K562 (cell line): ENCODE results near the gene C4BPB. TPM values are rescaled to one million over a fixed set of nuclear protein-coding genes. Genes with fewer than 3 reads are reported as not detected.

Source experiments
- ATAC-seq: fragments of 200-7000 bp; cut with Tn5 transposase; 3 replicates; pipeline ENCODE4 v1.9.1; 2020; ENCODE audit warnings: moderate library complexity
- BruUV-seq: library from RNA; stranded (reverse); fragments of 400-500 nt; replicated peaks from 2 replicates; lab custom pipeline; 2021; lab: Mats Ljungman, UMichigan
- CTCF ChIA-PET: fragments of 300-600 bp; formaldehyde crosslinking; extraction: SDS; loops from one replicate; lab custom pipeline; 2021; ENCODE audit warnings: low intra/inter-chr PET ratio; lab: Yijun Ruan, JAX
- POLR2A ChIA-PET: fragments of 300-600, 350-650 bp; sonication (Branson Sonifier 250); formaldehyde crosslinking; extraction: SDS; loops from one replicate; lab custom pipeline; 2021; ENCODE audit warnings: antibody characterized with exemption, inconsistent platforms; lab: Yijun Ruan, JAX
- DNase-seq, 4 experiments: peaks; one replicate each; pipeline versions ENCODE4 v3.0.0 to v3.0.0-alpha.2; 2011 to 2018; ENCODE audit warnings: low spot score in 3 of 4, mixed read lengths in 3 of 4; ENCODE audit errors: extremely low read depth in 1 of 4
- FAIRE-seq: peaks from 2 replicates; lab custom pipeline; 2011; peaks lifted over from hg19 to GRCh38; lab: Jason Lieb, UNC
- H2AFZ ChIP-seq: 2 replicates; pipeline ENCODE4 v1.6.0; 2011; ENCODE audit warnings: low read depth, low read length, control low read depth, inconsistent platforms
- H3K27ac ChIP-seq: fragments of 200-600 bp; 3 replicates; pipeline ENCODE4 v1.8.0; 2011; ENCODE audit warnings: low read depth, mild to moderate bottlenecking, control low read depth, inconsistent platforms, low read length, moderate library complexity, mixed read lengths; ENCODE audit errors: extremely low read depth
- H3K27me3 ChIP-seq, 2 experiments: fragments of 300-600 bp in 1 of 2; 2 replicates in 1 of 2; 3 replicates in 1 of 2; pipeline versions ENCODE4 v1.6.0 to v1.8.0; 2011; ENCODE audit warnings: inconsistent platforms in 2 of 2, low read length in 2 of 2, mild to moderate bottlenecking in 1 of 2, mixed read lengths in 1 of 2, moderate library complexity in 1 of 2; ENCODE audit not compliant: control insufficient read depth in 2 of 2, insufficient read depth in 2 of 2
- H3K36me3 ChIP-seq: fragments of 300-600 bp; 3 replicates; pipeline ENCODE4 v1.8.0; 2011; ENCODE audit warnings: mild to moderate bottlenecking, low read length, inconsistent platforms; ENCODE audit not compliant: control insufficient read depth, insufficient read depth
- H3K4me1 ChIP-seq, 2 experiments: fragments of 200-600 bp in 1 of 2; replicated peaks in 1 of 2; 2 replicates in 1 of 2; 3 replicates in 1 of 2; pipeline versions ENCODE4 v1.5.1 to v1.8.0; 2011; ENCODE audit warnings: inconsistent platforms in 2 of 2, low read length in 2 of 2, mild to moderate bottlenecking in 1 of 2, mixed read lengths in 1 of 2, moderate library complexity in 1 of 2; ENCODE audit not compliant: control insufficient read depth in 2 of 2, insufficient read depth in 2 of 2
- H3K4me2 ChIP-seq: 2 replicates; pipeline ENCODE4 v1.6.1; 2011; ENCODE audit warnings: low read length, control low read depth, inconsistent platforms, mixed read lengths; ENCODE audit not compliant: insufficient read depth
- H3K4me3 ChIP-seq: fragments of 200-600 bp; sonication (generic), shearing (Covaris generic); 2 replicates; pipeline ENCODE4 v1.5.1; 2016; ENCODE audit warnings: control low read depth, inconsistent platforms
- H3K79me2 ChIP-seq: fragments of 200-600 bp; 3 replicates; pipeline ENCODE4 v1.8.0; 2011; ENCODE audit warnings: low read length, inconsistent platforms; ENCODE audit not compliant: control insufficient read depth, insufficient read depth
- H3K9ac ChIP-seq, 2 experiments: 2 replicates each; pipeline versions ENCODE4 v1.6.0 to v1.6.1; 2011; ENCODE audit warnings: low read depth in 2 of 2, low read length in 2 of 2, control low read depth in 1 of 2, inconsistent platforms in 1 of 2, mild to moderate bottlenecking in 1 of 2, mixed read lengths in 1 of 2; ENCODE audit not compliant: insufficient read depth in 1 of 2
- H3K9me1 ChIP-seq: one replicate; pipeline ENCODE4 v1.6.0; 2011; ENCODE audit warnings: inconsistent platforms, mild to moderate bottlenecking, low read length, moderate library complexity; ENCODE audit not compliant: control insufficient read depth, insufficient read depth
- H3K9me3 ChIP-seq: replicated peaks from 2 replicates; pipeline ENCODE4 v1.5.1; 2011; ENCODE audit warnings: low read depth, low read length, inconsistent platforms; ENCODE audit not compliant: control insufficient read depth, insufficient read depth
- H4K20me1 ChIP-seq: replicated peaks from 2 replicates; pipeline ENCODE4 v1.6.1; 2011; ENCODE audit warnings: low read length, inconsistent platforms, mixed read lengths; ENCODE audit not compliant: control insufficient read depth, insufficient read depth
- ARID3A ChIP-seq: IDR thresholded peaks from 2 replicates; pipeline ENCODE4 v1.6.1; 2012; ENCODE audit warnings: low read depth, low read length, improper control_type of control experiment, borderline replicate concordance
- ARNT ChIP-seq, 2 experiments: fragments of 450-650 bp; IDR thresholded peaks; 2 replicates each; pipeline ENCODE4 v1.6.1; 2016; ENCODE audit warnings: mild to moderate bottlenecking in 1 of 2
- CBX8 ChIP-seq: fragments of 200-600 bp; sonication (generic); IDR thresholded peaks from 2 replicates; pipeline ENCODE4 v1.6.1; 2012; ENCODE audit warnings: borderline replicate concordance, mixed run types, low read depth, mild to moderate bottlenecking, moderate library complexity, mixed read lengths, low read length, control low read depth, inconsistent platforms; ENCODE audit not compliant: poor library complexity, severe bottlenecking; ENCODE audit errors: extremely low read depth
- CGGBP1 ChIP-seq: fragments of 250-450 bp; sonication (Bioruptor Pico); IDR thresholded peaks from 2 replicates; pipeline ENCODE4 v1.9.0; 2021; ENCODE audit warnings: mild to moderate bottlenecking
- CREM ChIP-seq: IDR thresholded peaks from 2 replicates; pipeline ENCODE4 v1.6.1; 2014; ENCODE audit warnings: antibody characterized with exemption, low read depth
- FOSL1 ChIP-seq: fragments of 200-800 bp; sonication (Bioruptor generic); conservative IDR thresholded peaks from 2 replicates; pipeline ENCODE4 v1.6.1; 2016; ENCODE audit warnings: missing genetic modification characterization, missing compliant biosample characterization
- GATA2 ChIP-seq: sonication (generic); formaldehyde crosslinking; IDR thresholded peaks from 2 replicates; pipeline ENCODE4 v1.4.0; 2020; ENCODE audit warnings: mild to moderate bottlenecking, missing genetic modification reagents
- JUND ChIP-seq, 2 experiments: IDR thresholded peaks; 2 replicates in 1 of 2; 3 replicates in 1 of 2; pipeline ENCODE4 v1.6.1; 2011; ENCODE audit warnings: borderline replicate concordance in 2 of 2, low read depth in 2 of 2, low read length in 2 of 2, improper control_type of control experiment in 1 of 2, missing biosample characterization in 1 of 2, missing genetic modification characterization in 1 of 2, missing genetic modification reagents in 1 of 2
- L3MBTL2 ChIP-seq: fragments of 450-650 bp; IDR thresholded peaks from 2 replicates; pipeline ENCODE4 v1.6.1; 2016; ENCODE audit warnings: mild to moderate bottlenecking, moderate library complexity
- MNT ChIP-seq, 2 experiments: fragments of 450-650 bp; conservative IDR thresholded peaks; 2 replicates each; pipeline ENCODE4 v1.6.1; 2017; ENCODE audit warnings: mild to moderate bottlenecking in 2 of 2, moderate library complexity in 2 of 2
- RCOR1 ChIP-seq, 2 experiments: IDR thresholded peaks; 2 replicates each; pipeline ENCODE4 v1.6.1; 2012; ENCODE audit warnings: low read depth in 2 of 2, low read length in 2 of 2, borderline replicate concordance in 1 of 2, improper control_type of control experiment in 1 of 2
- SMARCA4 ChIP-seq: fragments of 450-650 bp; IDR thresholded peaks from 2 replicates; pipeline ENCODE4 v1.6.1; 2016
- SPI1 ChIP-seq: IDR thresholded peaks from 2 replicates; pipeline ENCODE4 v1.6.1; 2011; ENCODE audit warnings: low read depth, low read length, control low read depth, borderline replicate concordance
- ZNF3 ChIP-seq: fragments of 250-450 bp; sonication (Bioruptor Pico); IDR thresholded peaks from 2 replicates; pipeline ENCODE4 v1.5.0; 2021; ENCODE audit warnings: mild to moderate bottlenecking, moderate library complexity
- ZNF764 ChIP-seq: fragments of 250-450 bp; sonication (Bioruptor Pico); IDR thresholded peaks from 2 replicates; pipeline ENCODE4 v1.4.0; 2020; ENCODE audit warnings: low read depth, mild to moderate bottlenecking, moderate library complexity
- WGBS: fragments of 100-300 bp; shearing (Covaris generic); methylation state at CpG from one replicate; pipeline ENCODE4 v1.1.6; 2016; ENCODE audit warnings: low coverage, mixed read lengths; ENCODE audit not compliant: insufficient coverage; ENCODE audit errors: missing lambda C conversion rate; 5-methylcytosine and 5-hydroxymethylcytosine counted together
- in situ Hi-C: fragments of 300-500 bp; cut with MboI; formaldehyde crosslinking; loops from 4 replicates; pipeline ENCODE4 v1.15.0; 2018; ENCODE audit warnings: inconsistent platforms, mixed read lengths
- intact Hi-C: fragments of 100-400 bp; cut with micrococcal nuclease; formaldehyde crosslinking; loops from 2 replicates; pipeline ENCODE4 v1.14.2; 2022
- polyA plus RNA-seq, 8 experiments: library from polyadenylated mRNA; depleted of rRNA in 4 of 8; stranded (reverse) in 5 of 8; unstranded in 3 of 8; fragments of >200 nt; fragmentation: Nextera tagmentation in 2 of 8; fragmentation: Illumina TruSeq in 1 of 8; extraction: Ambion mirVana in 2 of 8; extraction: Trizol in 1 of 8; gene quantifications; 2 replicates each; pipeline versions ENCODE4 v1.2.1 to v1.2.3, GENCODE V29; 2011 to 2014; ENCODE audit warnings: inconsistent platforms in 1 of 8, missing spikeins in 1 of 8
- total RNA-seq, 7 experiments: library from RNA; depleted of rRNA in 6 of 7; stranded (reverse); fragments of >200 nt in 6 of 7; fragmentation: Illumina TruSeq in 2 of 7; extraction: Trizol in 2 of 7; gene quantifications; 2 replicates each; pipeline versions ENCODE4 v1.2.1 to v1.2.3, GENCODE V29; 2011 to 2021; ENCODE audit warnings: low replicate concordance in 1 of 7

Gene C4BPB
- total and polyA plus RNA-seq, 9 of the 15 experiments (the other 6 are each of a cell fraction or from before 2014, with no cell fraction given), result not detected

- TF ChIP-seq GATA2 (CRISPR knock-in tag), result peak; percentile 59; the same call in 1 of the 2 replicates
- TF ChIP-seq MNT (conservative IDR thresholded peaks at IDR 0.05), result 0 out of 4 replicates have a peak, but pooled peaks of 1 of the 2 experiments have one; percentile 11
- TF ChIP-seq SMARCA4, result peak; percentile 50; the same call in 1 of the 2 replicates
- peak in 1 of 2 experiments; percentile 10; a peak in 1 of 4 replicates for TF ChIP-seq ARNT (IDR thresholded peaks at IDR 0.05)
These were observed 41.2 kb upstream of the C4BPB start (continued) for GRCh38 chr1:207047505-207047904.

- ChIA-PET CTCF (no interaction called here), POLR2A (interaction anchor here (1.0 to 9.8 kb wide), 7 partner anchors 8 to 113 kb away, joined by 3 to 104 read pairs (median 4); partner anchors contain the start of gene C1orf116)
- WGBS, result 18% methylated on average over 6 of the region's 6 CpGs
- BruUV-seq, result no TSS peak
- ATAC-seq (no peak), FAIRE-seq (no peak), DNase-seq (no peak)
- Histone ChIP-seq H3K27ac (peak overlapping the region; percentile 37), H3K4me2 (peak overlapping the region; percentile 99), H3K36me3 (peaks cover 70% of the 10 kb centered on the region), H3K27me3 (no peaks in the 10 kb centered on the region), H3K4me3 (peak overlapping the region; percentile 92), H3K9ac (peak overlapping the region in 1 of 2 experiments; percentile 98; a peak in 2 of 4 replicates), H3K9me3 (no peaks in the 10 kb centered on the region), H3K9me1 (no peaks in the 10 kb centered on the region), H3K79me2 (peaks cover 97% of the 10 kb centered on the region), H4K20me1 (peaks cover 18% of the 10 kb centered on the region), H2AFZ (no peak overlapping the region), H3K4me1 (peaks cover 2 to 46% of the 10 kb centered on the region in 2 experiments)
- intact Hi-C loops, result no loop called here
- in situ Hi-C loops, result no loop called here
- TF ChIP-seq JUND (IDR thresholded peaks at IDR 0.05; ENCODE audit: borderline replicate concordance, low read depth, low read length) (no peak), JUND (tag; IDR thresholded peaks at IDR 0.05; ENCODE audit: borderline replicate concordance, low read depth, low read length) (peak; percentile 32; the same call in 1 of the 3 replicates), L3MBTL2 (0 out of 2 replicates have a peak, but pooled peaks have one; percentile 11), ARID3A (peak; percentile 47; the same call in 1 of the 2 replicates), FOSL1 (tag) (0 out of 2 replicates have a peak, but pooled peaks have one; percentile 7), ZNF3 (CRISPR knock-in tag) (0 out of 2 replicates have a peak, but pooled peaks have one; percentile 3), CGGBP1 (CRISPR knock-in tag) (no peak), SPI1 (0 out of 2 replicates have a peak, but pooled peaks have one; percentile 14), ZNF764 (CRISPR knock-in tag) (no peak), CREM (no peak), CBX8 (no peak), RCOR1 (IDR thresholded peaks at IDR 0.05; ENCODE audit: borderline replicate concordance in 1 of 2, low read depth in 2 of 2, low read length in 2 of 2) (peak in 1 of 2 experiments; percentile 4; a peak in 1 of 4 replicates)
These were observed 40.6 kb upstream of the C4BPB start for GRCh38 chr1:207048041-207048440.
